Stimulated activated CD4-positive, alpha-beta T cell treated with anti-CD3 and anti-CD28 coated beads, TNF-alpha, amount 100 ng/mL, for 4 hours (primary cell): ENCODE data around the gene CREG2.
"Not testable (repeated sequence)": the region's sequence is repeated elsewhere in the genome, so short reads cannot be mapped to it uniquely, and the experiment has no call there.

Source experiments
- DNase-seq, 3 experiments: peaks; one replicate each; pipeline ENCODE4 v3.0.0-alpha.2; 2020; ENCODE audit warnings: low read depth in 3 of 3

Gene CREG2

GRCh38 chr2:101344137-101344536, 43.2 kb downstream of the CREG2 start:
- no peak for DNase-seq

DNA sequence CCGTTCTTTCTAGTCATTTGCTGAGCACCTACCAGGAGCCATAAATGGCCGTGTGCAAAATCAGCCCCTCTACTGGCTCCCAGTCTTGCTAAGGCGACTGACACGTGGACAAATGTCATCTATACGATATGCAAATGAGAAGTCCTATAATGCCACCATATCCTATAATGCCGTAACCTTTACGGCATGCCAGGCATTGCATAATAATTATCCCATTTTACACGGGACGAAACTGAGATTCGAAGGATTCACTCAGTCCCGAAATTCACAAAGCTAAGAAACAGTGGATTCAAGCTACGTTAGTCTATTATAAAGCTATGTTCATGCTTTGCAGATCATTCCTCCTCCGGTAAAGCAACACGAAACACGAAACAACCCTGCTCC, 44.7 kb downstream of the CREG2 start:
- DNase-seq: no peak

DNA sequence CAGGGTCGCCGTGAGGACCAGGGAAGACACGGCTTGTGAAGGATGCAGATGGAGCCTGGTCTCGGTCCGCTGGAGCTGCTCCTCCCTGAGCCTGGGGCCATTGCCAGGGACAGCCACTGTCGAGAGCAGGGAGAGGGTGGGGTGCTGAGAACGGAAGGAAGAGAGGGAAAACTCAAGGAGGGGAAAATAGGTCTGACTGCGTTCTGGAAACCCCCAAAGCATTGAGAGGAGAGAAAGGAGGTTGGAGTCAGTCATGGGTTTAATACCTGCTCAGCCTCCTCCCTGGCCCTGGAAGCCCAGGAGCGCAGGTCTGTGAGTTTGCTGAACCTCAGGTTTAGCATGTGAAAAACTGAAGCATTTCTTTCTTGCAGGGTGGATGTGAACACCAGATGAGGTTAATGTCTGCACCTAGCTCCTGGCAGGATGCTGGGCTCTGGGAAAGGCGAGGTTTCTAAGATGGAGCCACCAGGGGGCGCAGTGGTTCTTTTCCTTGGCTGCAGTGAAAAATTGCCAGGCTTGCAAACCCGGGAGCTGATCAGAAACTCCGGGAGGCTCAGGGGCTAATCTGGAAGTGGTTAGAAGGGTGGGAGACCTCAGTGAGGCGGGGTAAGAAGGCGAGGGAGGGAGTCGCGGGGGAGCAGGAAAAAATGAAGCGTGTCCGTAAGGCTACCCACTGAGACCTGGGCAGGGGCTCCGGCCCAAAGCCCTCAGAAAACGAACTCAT, 45.2 kb downstream of the CREG2 start:
- peak; percentile 38 to 59 (median 55) for DNase-seq

GRCh38 chr2:101341421-101341820, 45.9 kb downstream of the CREG2 start:
- DNase-seq: no peak

DNA sequence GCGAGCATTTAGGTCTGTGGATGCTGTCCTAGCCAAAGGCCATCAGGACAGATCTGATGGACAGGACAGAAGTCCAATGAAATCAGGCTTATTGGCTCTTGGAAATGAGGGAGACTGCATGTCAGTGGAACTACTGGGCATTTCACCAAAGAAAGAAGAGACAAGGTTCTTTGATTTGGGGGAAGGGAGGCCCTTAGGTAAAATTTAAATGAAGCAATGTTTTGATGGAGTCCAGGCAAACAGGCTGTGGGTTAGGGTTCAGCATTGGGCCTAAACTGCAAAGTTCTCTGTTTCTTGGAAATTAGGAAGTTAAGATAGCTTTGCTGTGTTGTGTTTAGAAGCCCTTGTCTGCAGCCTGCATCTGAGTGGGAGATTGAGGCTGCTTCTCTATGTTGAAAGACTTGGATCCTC, 47.2 kb downstream of the CREG2 start:
- DNase-seq: no peak

DNA sequence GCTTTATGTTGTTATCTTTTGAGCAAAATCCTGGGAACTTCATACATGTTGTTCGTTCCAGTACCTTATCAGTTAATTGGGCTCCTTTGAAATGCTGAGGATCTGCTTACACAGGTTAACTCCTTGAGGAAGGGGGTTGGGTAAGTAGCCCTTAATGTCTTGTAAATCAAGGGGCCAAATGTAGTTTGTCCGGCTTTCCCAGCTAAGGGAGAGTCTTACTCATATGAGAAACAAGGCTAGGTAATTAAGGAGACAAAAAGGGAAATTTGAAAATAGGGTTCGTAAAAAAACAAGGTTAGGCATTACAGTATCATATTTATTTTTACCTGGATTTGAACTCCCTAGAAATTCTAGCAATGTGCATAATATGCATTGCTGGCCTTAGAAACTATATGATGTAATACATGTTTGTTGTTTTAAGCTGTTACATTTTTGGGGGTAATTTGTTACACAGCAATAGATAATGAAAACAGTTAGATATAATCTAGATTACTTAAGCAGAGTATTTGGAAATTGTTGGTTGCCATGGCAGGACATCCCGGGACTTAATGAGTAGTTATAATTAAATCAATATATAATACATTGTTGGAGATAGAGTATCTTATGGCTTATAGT, 47.9 kb downstream of the CREG2 start:
- no peak for DNase-seq

DNA sequence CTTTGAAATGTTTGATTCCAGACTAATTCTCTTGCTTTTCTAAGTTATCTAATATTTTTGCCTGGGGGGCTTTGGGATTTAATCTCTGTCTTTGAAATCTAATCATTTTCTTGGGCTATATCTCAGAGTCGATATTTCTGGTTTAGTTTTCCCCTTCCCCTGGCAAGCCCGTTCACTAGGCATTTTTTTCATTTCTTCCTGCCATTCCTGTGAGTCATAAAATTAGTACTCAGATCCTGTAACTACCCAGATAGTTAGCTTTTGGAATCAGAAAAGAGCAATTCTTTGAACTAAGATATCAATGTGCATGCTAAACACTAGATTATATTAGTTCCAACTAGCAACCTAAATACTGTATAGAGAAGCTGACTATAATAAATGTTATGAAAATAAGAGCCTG, 49.4 kb downstream of the CREG2 start:
- DNase-seq: no peak

DNA sequence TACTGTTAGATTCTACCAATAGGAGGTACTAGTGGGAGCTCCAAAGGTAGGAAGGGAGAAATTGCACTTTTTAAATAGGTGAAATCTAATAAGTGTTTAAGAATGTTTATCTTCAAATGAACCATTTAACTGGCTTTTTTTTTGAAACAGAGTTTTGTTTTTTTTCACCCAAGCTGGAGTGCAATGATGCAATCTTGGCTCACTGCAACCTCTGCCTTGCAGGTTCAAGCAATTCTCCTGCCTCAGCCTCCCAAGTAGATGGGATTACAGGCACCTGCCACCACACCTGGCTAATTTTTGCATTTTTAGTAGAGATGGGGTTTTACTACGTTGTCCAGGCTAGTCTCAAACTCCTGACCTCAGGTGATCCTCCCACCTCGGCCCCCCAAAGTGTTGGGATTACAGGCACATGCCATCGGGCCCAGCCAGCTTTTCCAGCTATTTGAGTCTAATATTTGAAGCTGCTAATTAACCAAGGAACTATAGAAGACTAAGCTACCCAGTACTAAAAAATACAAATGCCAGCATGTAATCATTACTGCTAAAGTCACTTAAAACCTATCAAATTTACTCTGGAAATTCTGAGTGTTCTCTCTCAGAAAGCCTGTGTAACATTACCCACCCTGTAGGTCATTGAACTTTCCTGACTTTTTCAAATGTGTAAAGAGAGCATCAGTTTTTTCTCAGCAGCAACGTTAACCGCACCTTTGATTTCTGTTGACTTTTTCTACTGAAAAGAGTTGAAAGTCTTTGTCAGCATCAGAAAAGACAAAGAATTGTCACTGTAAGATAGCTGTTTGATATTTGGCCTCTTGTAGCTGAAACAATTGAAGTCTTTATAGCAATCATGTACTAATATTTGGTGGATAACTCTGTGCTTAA, 54.2 kb downstream of the CREG2 start:
- no peak for DNase-seq

DNA sequence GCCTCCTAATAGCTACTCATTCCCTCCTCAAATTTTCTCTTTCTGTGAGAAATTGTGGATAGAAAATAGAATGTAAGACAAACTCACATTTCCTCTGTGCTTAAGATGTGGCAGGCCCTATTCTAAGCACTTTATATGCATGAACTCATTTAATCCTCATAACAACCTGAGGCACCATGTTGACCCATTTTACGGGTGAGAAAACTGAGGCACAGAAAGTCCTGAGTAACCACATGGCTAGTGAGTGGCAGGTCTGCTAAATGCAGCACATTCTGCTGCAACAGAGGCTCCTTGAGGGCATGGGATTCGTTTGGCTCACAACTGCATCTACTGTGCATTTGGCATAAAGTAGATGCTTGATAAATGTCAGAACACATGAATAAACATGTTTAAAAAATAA, 56.1 kb downstream of the CREG2 start:
- no peak for DNase-seq

- peak in 1 of 3 experiments; percentile 45 for DNase-seq
These were observed 56.9 kb downstream of the CREG2 start for GRCh38 chr2:101330253-101330933.

GRCh38 chr2:101329026-101329425, 58.3 kb downstream of the CREG2 start:
- no peak for DNase-seq

- DNase-seq: no peak
These were observed 58.8 kb downstream of the CREG2 start for GRCh38 chr2:101328474-101329007.

DNA sequence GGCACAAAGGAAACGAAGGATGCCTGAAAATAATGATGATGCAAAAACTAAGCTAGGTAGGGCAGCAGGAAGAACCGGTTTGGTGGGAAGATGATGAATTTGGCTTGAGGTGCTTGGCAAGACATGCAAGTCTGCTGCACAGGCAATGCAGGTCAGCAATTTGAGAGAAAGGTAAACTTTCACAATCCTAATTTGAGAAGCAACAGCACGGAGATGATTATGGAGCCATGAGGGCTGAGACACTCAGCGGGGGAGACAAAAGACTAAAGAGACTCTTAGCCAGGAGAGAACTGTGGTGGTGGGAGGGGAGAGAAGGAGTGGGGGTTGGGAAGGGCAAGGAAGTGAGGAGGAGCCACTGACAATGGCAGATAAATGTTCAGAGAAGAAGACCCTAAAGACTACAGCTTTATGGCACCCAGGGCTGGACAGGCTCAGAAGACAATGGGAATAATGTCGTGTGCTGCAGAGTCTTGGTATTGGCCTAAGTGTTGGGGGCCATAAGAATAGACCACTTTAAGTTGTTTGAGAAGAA, 59.4 kb downstream of the CREG2 start:
- DNase-seq: no peak

- no peak for DNase-seq
These were observed 61.9 kb downstream of the CREG2 start for GRCh38 chr2:101325425-101325824.

- DNase-seq: not testable (repeated sequence)
These were observed 70.7 kb downstream of the CREG2 start for GRCh38 chr2:101316568-101316967.

GRCh38 chr2:101311696-101312017, 75.6 kb downstream of the CREG2 start:
- no peak for DNase-seq

DNA sequence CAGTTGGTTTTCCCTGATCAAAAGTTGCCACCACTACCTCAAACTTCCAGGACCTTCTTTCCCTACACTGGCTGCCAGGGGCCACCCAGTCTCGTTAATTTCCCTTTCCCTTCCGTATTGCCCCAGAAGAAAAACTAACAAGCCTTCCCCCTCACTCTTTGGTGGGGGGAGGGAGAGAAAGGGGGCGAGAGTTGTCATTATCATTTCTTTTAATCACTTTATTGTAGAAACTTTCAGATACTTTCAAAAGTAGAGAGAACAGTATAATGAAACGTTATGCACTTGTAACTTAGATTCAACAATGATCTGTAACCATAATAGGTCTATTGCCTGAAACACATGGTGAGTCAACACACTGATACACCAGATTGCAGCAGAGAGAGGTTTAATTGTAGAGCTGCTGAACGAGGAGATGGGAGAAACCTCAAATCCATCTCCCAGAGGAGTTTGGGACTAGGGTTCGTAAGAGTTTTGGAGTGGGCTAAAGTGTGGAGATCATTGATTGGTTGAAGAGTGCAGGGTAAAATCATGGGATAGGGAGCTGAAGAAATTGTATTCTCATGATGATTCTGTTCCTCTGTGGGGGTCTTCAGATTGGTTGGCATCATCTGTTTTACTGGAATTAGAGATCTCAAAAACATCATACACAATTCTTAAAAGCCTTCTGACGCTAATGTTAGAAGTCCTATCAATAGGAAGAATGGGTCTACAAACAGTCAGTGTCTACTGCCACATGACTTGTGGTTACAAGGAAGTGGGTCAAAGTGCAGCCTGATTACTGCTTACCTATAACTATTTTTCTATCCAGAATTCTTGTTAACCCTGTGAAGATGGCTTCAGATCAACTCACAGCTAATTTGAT, 76.2 kb downstream of the CREG2 start:
- no peak for DNase-seq

- DNase-seq: no peak
These were observed 77.0 kb downstream of the CREG2 start for GRCh38 chr2:101310090-101310833.

GRCh38 chr2:101308432-101309210, 78.7 kb downstream of the CREG2 start, which contains the start of gene RNF149:
Gene RNF149, minus strand, starts transcription at chr2:101308701. Its CDS starts 113 bp downstream, at chr2:101308588.
- peak; percentile 83 to 91 (median 88) for DNase-seq
